K562 (cell line): ENCODE results near the gene SP4. TPM values are rescaled to one million over a fixed set of nuclear protein-coding genes. Genes with fewer than 3 reads are reported as not detected.
A peak's percentile ranks its signal among the peaks of the same experiment; 100 is the strongest.

Source experiments
- GABPA ChIP-seq: fragments of 200-800 bp; sonication (Bioruptor generic); conservative IDR thresholded peaks from 2 replicates; pipeline ENCODE4 v1.6.1; 2016; ENCODE audit warnings: low read depth, missing genetic modification characterization, missing compliant biosample characterization
- MAFK ChIP-seq: IDR thresholded peaks from 2 replicates; pipeline ENCODE4 v1.6.1; 2011; ENCODE audit warnings: low read length, improper control_type of control experiment
- NCOA2 ChIP-seq, 2 experiments: fragments of 450-650 bp; IDR thresholded peaks; 2 replicates each; pipeline ENCODE4 v1.6.1; 2018; ENCODE audit warnings: mild to moderate bottlenecking in 2 of 2, moderate library complexity in 1 of 2; ENCODE audit not compliant: partially characterized antibody in 2 of 2
- NFE2 ChIP-seq: IDR thresholded peaks from 2 replicates; pipeline ENCODE4 v1.6.1; 2014; ENCODE audit warnings: antibody characterized with exemption, low read depth
- NFRKB ChIP-seq: fragments of 450-650 bp; IDR thresholded peaks from 2 replicates; pipeline ENCODE4 v1.6.1; 2016; ENCODE audit warnings: low read depth
- NONO ChIP-seq, 2 experiments: fragments of 200-400 bp in 1 of 2; fragments of 450-650 bp in 1 of 2; formaldehyde crosslinking in 1 of 2; IDR thresholded peaks; 2 replicates each; pipeline ENCODE4 v1.6.1; 2017; ENCODE audit warnings: low read depth in 2 of 2, mild to moderate bottlenecking in 2 of 2, moderate library complexity in 2 of 2, low read length in 1 of 2
- RBM39 ChIP-seq: fragments of 200-400 bp; formaldehyde crosslinking; optimal IDR thresholded peaks from 2 replicates; pipeline ENCODE3; 2018; ENCODE audit warnings: low read depth, low read length
- SMARCA5 ChIP-seq: fragments of 450-650 bp; IDR thresholded peaks from 2 replicates; pipeline ENCODE4 v1.6.1; 2016
- SP2 ChIP-seq: IDR thresholded peaks from 2 replicates; pipeline ENCODE4 v1.6.1; 2011; ENCODE audit warnings: mild to moderate bottlenecking, low read depth, low read length, moderate library complexity; ENCODE audit not compliant: poor library complexity, severe bottlenecking; ENCODE audit errors: extremely low read depth
- SREBF1 ChIP-seq: fragments of 150-350 bp; IDR thresholded peaks from 2 replicates; pipeline ENCODE4 v1.6.1; 2014; ENCODE audit warnings: antibody characterized with exemption, low read depth, low read length, borderline replicate concordance
- STAT5A ChIP-seq: IDR thresholded peaks from 2 replicates; pipeline ENCODE4 v1.6.1; 2012; ENCODE audit warnings: low read length, inconsistent platforms, borderline replicate concordance
- TBP ChIP-seq: optimal IDR thresholded peaks from 2 replicates; pipeline ENCODE3; 2011; ENCODE audit warnings: low read depth, low read length, improper control_type of control experiment
- XRCC3 ChIP-seq: fragments of 450-650 bp; IDR thresholded peaks from 2 replicates; pipeline ENCODE4 v1.6.1; 2017; ENCODE audit warnings: mild to moderate bottlenecking, moderate library complexity
- ZNF324 ChIP-seq: fragments of 250-450 bp; sonication (Bioruptor Pico); IDR thresholded peaks from 2 replicates; pipeline ENCODE4 v1.4.0; 2020; ENCODE audit warnings: mild to moderate bottlenecking
- polyA plus RNA-seq, 8 experiments: library from polyadenylated mRNA; depleted of rRNA in 4 of 8; stranded (reverse) in 5 of 8; unstranded in 3 of 8; fragments of >200 nt; fragmentation: Nextera tagmentation in 2 of 8; fragmentation: Illumina TruSeq in 1 of 8; extraction: Ambion mirVana in 2 of 8; extraction: Trizol in 1 of 8; gene quantifications; 2 replicates each; pipeline versions ENCODE4 v1.2.1 to v1.2.3, GENCODE V29; 2011 to 2014; ENCODE audit warnings: inconsistent platforms in 1 of 8, missing spikeins in 1 of 8
- total RNA-seq, 7 experiments: library from RNA; depleted of rRNA in 6 of 7; stranded (reverse); fragments of >200 nt in 6 of 7; fragmentation: Illumina TruSeq in 2 of 7; extraction: Trizol in 2 of 7; gene quantifications; 2 replicates each; pipeline versions ENCODE4 v1.2.1 to v1.2.3, GENCODE V29; 2011 to 2021; ENCODE audit warnings: low replicate concordance in 1 of 7
- TF ChIP-seq, protein P1 (sequence below): fragments of 250-450 bp; sonication (Bioruptor Pico); IDR thresholded peaks from 2 replicates; pipeline ENCODE4 v1.5.0; 2021
- TF ChIP-seq, protein P2 (sequence below): IDR thresholded peaks from 3 replicates; pipeline ENCODE4 v1.6.1; 2011; ENCODE audit warnings: borderline replicate concordance, mild to moderate bottlenecking; ENCODE audit not compliant: insufficient read length, insufficient read depth
- TF ChIP-seq, protein P3 (sequence below): sonication (generic); formaldehyde crosslinking; IDR thresholded peaks from 2 replicates; pipeline ENCODE4 v1.8.0; 2022; ENCODE audit warnings: missing genetic modification reagents, mild to moderate bottlenecking, borderline replicate concordance
- TF ChIP-seq, protein P4 (sequence below): sonication (generic); formaldehyde crosslinking; IDR thresholded peaks from 2 replicates; pipeline ENCODE4 v1.8.1; 2023; ENCODE audit warnings: mild to moderate bottlenecking, missing genetic modification reagents
- TF ChIP-seq, protein P5 (sequence below), 2 experiments: fragments of 450-650 bp in 1 of 2; sonication (generic) in 1 of 2; formaldehyde crosslinking in 1 of 2; IDR thresholded peaks in 1 of 2; conservative IDR thresholded peaks in 1 of 2; 2 replicates each; pipeline versions ENCODE4 v1.6.1 to v1.8.1; 2016 to 2023; ENCODE audit warnings: mild to moderate bottlenecking in 2 of 2, moderate library complexity in 2 of 2, inconsistent platforms in 1 of 2, missing genetic modification reagents in 1 of 2
- TF ChIP-seq, protein P6 (sequence below): sonication (generic); formaldehyde crosslinking; IDR thresholded peaks from 2 replicates; pipeline ENCODE4 v1.8.0; 2022; ENCODE audit warnings: mild to moderate bottlenecking, missing genetic modification reagents

The SP4 gene
- total and polyA plus RNA-seq, 9 of the 15 experiments (the other 6 are each of a cell fraction or from before 2014, with no cell fraction given): 2.4 to 9.4 (median 4.5) TPM

DNA sequence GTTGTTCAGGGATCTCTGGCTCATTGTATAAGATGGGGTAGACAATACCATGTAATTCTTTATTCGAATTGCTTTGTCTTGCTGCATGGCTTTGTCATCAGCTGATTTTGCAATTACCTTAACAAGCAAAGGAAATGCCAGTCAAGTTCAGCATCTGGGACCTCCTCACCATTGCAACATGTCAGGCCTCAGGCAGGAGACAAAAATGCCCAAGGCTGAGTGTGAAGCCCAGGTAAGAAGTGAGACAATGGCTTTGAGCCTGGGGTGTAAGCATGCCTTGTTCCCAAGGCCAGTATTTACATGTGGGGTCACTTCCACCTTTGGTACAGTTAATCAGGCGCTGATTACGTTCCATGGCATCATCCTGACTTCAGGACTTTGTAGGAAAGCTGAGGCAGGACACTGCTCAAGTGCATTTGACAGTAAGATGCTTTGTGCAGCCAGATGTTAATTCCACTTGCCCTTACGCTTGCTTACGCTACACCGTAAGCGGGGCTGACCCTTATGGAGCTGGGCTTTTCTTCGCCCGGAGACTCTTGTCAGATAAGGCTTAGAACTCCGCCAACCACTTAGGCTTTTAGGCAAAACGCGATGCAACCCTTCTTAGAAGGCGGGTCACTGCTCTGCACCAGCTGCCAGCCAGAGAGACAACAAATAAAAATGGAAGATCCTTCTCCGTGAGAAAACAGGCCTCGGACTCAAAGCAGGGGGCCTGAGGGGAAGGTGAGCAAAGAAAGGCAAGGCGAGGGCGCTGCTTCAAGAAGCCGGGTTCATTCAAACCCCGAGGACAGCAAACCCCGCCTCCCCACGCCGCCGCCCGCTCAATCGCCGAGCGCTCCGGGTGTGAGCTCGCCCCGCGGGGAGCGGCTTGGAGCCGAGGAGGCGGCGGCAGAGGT is 1.3 kb upstream of the SP4 start (continued):
- TF ChIP-seq, protein P1, sequence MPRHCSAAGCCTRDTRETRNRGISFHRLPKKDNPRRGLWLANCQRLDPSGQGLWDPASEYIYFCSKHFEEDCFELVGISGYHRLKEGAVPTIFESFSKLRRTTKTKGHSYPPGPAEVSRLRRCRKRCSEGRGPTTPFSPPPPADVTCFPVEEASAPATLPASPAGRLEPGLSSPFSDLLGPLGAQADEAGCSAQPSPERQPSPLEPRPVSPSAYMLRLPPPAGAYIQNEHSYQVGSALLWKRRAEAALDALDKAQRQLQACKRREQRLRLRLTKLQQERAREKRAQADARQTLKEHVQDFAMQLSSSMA: no peak
- TF ChIP-seq TBP (no peak), NFRKB (0 out of 2 replicates have a peak, but pooled peaks have one; percentile 36), ZNF324 (CRISPR knock-in tag) (no peak), SP2 (no peak), NFE2 (no peak), NONO (IDR thresholded peaks at IDR 0.05; ENCODE audit: low read depth in 2 of 2, low read length in 1 of 2) (no peak), SREBF1 (no peak), MAFK (no peak), RBM39 (no peak), XRCC3 (no peak), STAT5A (no peak), NCOA2 (IDR thresholded peaks at IDR 0.05; ENCODE audit: partially characterized antibody in 2 of 2) (no peak), GABPA (tag) (no peak), SMARCA5 (no peak)
- TF ChIP-seq, protein P2, sequence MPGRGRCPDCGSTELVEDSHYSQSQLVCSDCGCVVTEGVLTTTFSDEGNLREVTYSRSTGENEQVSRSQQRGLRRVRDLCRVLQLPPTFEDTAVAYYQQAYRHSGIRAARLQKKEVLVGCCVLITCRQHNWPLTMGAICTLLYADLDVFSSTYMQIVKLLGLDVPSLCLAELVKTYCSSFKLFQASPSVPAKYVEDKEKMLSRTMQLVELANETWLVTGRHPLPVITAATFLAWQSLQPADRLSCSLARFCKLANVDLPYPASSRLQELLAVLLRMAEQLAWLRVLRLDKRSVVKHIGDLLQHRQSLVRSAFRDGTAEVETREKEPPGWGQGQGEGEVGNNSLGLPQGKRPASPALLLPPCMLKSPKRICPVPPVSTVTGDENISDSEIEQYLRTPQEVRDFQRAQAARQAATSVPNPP: no peak
- TF ChIP-seq, protein P3, sequence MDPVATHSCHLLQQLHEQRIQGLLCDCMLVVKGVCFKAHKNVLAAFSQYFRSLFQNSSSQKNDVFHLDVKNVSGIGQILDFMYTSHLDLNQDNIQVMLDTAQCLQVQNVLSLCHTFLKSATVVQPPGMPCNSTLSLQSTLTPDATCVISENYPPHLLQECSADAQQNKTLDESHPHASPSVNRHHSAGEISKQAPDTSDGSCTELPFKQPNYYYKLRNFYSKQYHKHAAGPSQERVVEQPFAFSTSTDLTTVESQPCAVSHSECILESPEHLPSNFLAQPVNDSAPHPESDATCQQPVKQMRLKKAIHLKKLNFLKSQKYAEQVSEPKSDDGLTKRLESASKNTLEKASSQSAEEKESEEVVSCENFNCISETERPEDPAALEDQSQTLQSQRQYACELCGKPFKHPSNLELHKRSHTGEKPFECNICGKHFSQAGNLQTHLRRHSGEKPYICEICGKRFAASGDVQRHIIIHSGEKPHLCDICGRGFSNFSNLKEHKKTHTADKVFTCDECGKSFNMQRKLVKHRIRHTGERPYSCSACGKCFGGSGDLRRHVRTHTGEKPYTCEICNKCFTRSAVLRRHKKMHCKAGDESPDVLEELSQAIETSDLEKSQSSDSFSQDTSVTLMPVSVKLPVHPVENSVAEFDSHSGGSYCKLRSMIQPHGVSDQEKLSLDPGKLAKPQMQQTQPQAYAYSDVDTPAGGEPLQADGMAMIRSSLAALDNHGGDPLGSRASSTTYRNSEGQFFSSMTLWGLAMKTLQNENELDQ: 0 out of 2 replicates have a peak, but pooled peaks have one; percentile 1
- TF ChIP-seq, protein P4, sequence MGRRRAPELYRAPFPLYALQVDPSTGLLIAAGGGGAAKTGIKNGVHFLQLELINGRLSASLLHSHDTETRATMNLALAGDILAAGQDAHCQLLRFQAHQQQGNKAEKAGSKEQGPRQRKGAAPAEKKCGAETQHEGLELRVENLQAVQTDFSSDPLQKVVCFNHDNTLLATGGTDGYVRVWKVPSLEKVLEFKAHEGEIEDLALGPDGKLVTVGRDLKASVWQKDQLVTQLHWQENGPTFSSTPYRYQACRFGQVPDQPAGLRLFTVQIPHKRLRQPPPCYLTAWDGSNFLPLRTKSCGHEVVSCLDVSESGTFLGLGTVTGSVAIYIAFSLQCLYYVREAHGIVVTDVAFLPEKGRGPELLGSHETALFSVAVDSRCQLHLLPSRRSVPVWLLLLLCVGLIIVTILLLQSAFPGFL (CRISPR knock-in tag): no peak; the same call in 1 of the 2 replicates
- TF ChIP-seq, protein P5, sequence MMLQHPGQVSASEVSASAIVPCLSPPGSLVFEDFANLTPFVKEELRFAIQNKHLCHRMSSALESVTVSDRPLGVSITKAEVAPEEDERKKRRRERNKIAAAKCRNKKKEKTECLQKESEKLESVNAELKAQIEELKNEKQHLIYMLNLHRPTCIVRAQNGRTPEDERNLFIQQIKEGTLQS (IDR thresholded peaks at IDR 0.05): 0 out of 2 replicates have a peak, but pooled peaks have one; percentile 20
- TF ChIP-seq, protein P5 (CRISPR knock-in tag; conservative IDR thresholded peaks at IDR 0.05): no peak
- TF ChIP-seq, protein P6, sequence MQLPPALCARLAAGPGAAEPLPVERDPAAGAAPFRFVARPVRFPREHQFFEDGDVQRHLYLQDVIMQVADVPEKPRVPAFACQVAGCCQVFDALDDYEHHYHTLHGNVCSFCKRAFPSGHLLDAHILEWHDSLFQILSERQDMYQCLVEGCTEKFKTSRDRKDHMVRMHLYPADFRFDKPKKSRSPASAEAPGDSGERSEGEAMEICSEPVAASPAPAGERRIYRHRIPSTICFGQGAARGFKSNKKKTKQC (CRISPR knock-in tag): 0 out of 2 replicates have a peak, but pooled peaks have one; percentile 22
